PC-9 (cell line): ENCODE data around the gene ZNF586. TPM values are rescaled to one million over a fixed set of nuclear protein-coding genes. Genes with fewer than 3 reads are reported as not detected.
"Not testable (repeated sequence)": the region's sequence is repeated elsewhere in the genome, so short reads cannot be mapped to it uniquely, and the experiment has no call there.

Source experiments
- BruUV-seq: library from RNA; stranded (reverse); fragments of 400-500 nt; replicated peaks from 2 replicates; lab custom pipeline; 2021; lab: Mats Ljungman, UMichigan
- CTCF ChIA-PET: fragments of 300-600 bp; sonication (Branson Sonifier 250); formaldehyde crosslinking; loops from one replicate; lab custom pipeline; 2022; ENCODE audit warnings: antibody characterized with exemption; lab: Charles Lee
- POLR2A ChIA-PET: fragments of 300-600 bp; sonication (Branson Sonifier 250); formaldehyde crosslinking; loops from one replicate; lab custom pipeline; 2022; ENCODE audit warnings: antibody characterized with exemption; ENCODE audit not compliant: unreplicated experiment; lab: Charles Lee
- DNase-seq, 2 experiments: peaks; one replicate each; pipeline versions ENCODE4 v3.0.0 to v3.0.0-alpha.2; 2015 to 2022; ENCODE audit warnings: mixed read lengths in 1 of 2
- H2AFZ ChIP-seq: fragments of 200-600 bp; sonication (generic); 2 replicates; pipeline ENCODE4 v1.8.1; 2017; ENCODE audit warnings: antibody characterized with exemption
- H3F3A ChIP-seq: fragments of 200-600 bp; sonication (generic); 2 replicates; pipeline ENCODE4 v1.8.1; 2017; ENCODE audit warnings: antibody characterized with exemption, mild to moderate bottlenecking, low read depth; ENCODE audit not compliant: insufficient read depth
- H3K27ac ChIP-seq: fragments of 200-600 bp; sonication (generic); 2 replicates; pipeline ENCODE4 v1.6.1; 2016; ENCODE audit warnings: mixed run types
- H3K27me3 ChIP-seq: fragments of 200-600 bp; sonication (generic); 2 replicates; pipeline ENCODE4 v1.6.1; 2016; ENCODE audit warnings: low read depth, mixed run types; ENCODE audit not compliant: insufficient read depth
- H3K36me3 ChIP-seq: fragments of 200-600 bp; sonication (generic); 2 replicates; pipeline ENCODE4 v1.6.1; 2016; ENCODE audit warnings: low read depth, mixed run types
- H3K4me1 ChIP-seq: fragments of 200-600 bp; sonication (generic); replicated peaks from 2 replicates; pipeline ENCODE4 v1.6.1; 2016; ENCODE audit warnings: mixed run types; ENCODE audit not compliant: insufficient read depth
- H3K4me2 ChIP-seq: fragments of 200-600 bp; sonication (generic); 2 replicates; pipeline ENCODE4 v1.6.1; 2017; ENCODE audit warnings: mixed run types
- H3K4me3 ChIP-seq: fragments of 200-600 bp; sonication (generic); 2 replicates; pipeline ENCODE4 v1.6.1; 2016; ENCODE audit warnings: mixed run types
- H3K79me2 ChIP-seq: fragments of 200-600 bp; sonication (generic); 2 replicates; pipeline ENCODE4 v1.6.1; 2017; ENCODE audit warnings: low read depth, mixed run types
- H3K9me2 ChIP-seq: fragments of 200-600 bp; sonication (generic); 2 replicates; pipeline ENCODE4 v1.8.1; 2017; ENCODE audit warnings: mild to moderate bottlenecking; ENCODE audit not compliant: insufficient read depth
- H3K9me3 ChIP-seq: fragments of 200-600 bp; sonication (generic); 2 replicates; pipeline ENCODE4 v1.8.1; 2016; ENCODE audit warnings: low read depth; ENCODE audit not compliant: insufficient read depth
- H4K20me1 ChIP-seq: fragments of 200-600 bp; sonication (generic); 2 replicates; pipeline ENCODE4 v1.8.1; 2017; ENCODE audit not compliant: insufficient read depth
- EZH2 ChIP-seq: fragments of 200-600 bp; sonication (generic); IDR thresholded peaks from 2 replicates; pipeline ENCODE4 v1.8.0; 2017; ENCODE audit warnings: antibody characterized with exemption, low read depth
- intact Hi-C: fragments of 100-400 bp; cut with micrococcal nuclease; formaldehyde crosslinking; loops from one replicate; pipeline ENCODE4 v1.10.0; 2022; ENCODE audit not compliant: unreplicated experiment
- total RNA-seq: library from RNA; stranded (reverse); gene quantifications from 2 replicates; pipeline ENCODE4 v1.2.3, GENCODE V29; 2021
- TF ChIP-seq, protein P1 (sequence below): fragments of 200-600 bp; sonication (generic); conservative IDR thresholded peaks from 2 replicates; pipeline ENCODE4 v1.6.1; 2017; ENCODE audit warnings: mixed run types, antibody characterized with exemption, mild to moderate bottlenecking, moderate library complexity

Gene ZNF586
- total RNA-seq, 1 experiment from 2014 or later = 21.3 TPM

DNA sequence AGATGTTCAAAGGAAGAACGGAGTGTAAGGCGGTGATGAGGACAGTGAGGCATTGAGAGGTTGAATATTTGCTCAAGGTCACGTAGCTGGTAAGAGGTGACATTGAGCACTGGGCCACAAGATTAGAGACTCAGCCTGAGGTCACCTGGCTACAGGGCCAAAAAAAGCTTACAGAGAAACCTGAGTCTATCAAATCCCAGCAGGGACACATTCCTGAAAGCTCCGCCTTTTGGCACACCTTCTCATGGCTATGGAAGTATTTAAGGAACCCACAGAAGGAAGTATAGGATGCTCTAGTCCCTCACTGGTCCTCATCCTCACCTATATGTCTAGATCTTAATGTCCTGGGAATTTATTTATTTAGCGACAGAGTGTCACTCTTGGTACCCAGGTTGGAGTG is 17.4 kb downstream of the ZNF586 start:
- Histone ChIP-seq H3K9me3 (peaks cover 17% of the 10 kb centered on the region; the same call in 1 of the 2 replicates), H3K4me1 (no peaks in the 10 kb centered on the region), H2AFZ (no peak overlapping the region), H4K20me1 (no peaks in the 10 kb centered on the region), H3K79me2 (peaks cover 5% of the 10 kb centered on the region), H3K27me3 (no peaks in the 10 kb centered on the region), H3K36me3 (peaks cover 21% of the 10 kb centered on the region), H3K4me2 (no peak overlapping the region), H3K9me2 (no peaks in the 10 kb centered on the region), H3K27ac (no peak overlapping the region), H3K4me3 (no peak overlapping the region), H3F3A (no peaks in the 10 kb centered on the region)
- BruUV-seq = no TSS peak
- no peak for TF ChIP-seq EZH2
- TF ChIP-seq, protein P1, sequence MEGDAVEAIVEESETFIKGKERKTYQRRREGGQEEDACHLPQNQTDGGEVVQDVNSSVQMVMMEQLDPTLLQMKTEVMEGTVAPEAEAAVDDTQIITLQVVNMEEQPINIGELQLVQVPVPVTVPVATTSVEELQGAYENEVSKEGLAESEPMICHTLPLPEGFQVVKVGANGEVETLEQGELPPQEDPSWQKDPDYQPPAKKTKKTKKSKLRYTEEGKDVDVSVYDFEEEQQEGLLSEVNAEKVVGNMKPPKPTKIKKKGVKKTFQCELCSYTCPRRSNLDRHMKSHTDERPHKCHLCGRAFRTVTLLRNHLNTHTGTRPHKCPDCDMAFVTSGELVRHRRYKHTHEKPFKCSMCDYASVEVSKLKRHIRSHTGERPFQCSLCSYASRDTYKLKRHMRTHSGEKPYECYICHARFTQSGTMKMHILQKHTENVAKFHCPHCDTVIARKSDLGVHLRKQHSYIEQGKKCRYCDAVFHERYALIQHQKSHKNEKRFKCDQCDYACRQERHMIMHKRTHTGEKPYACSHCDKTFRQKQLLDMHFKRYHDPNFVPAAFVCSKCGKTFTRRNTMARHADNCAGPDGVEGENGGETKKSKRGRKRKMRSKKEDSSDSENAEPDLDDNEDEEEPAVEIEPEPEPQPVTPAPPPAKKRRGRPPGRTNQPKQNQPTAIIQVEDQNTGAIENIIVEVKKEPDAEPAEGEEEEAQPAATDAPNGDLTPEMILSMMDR = no peak
- DNase-seq = no peak
- ChIA-PET POLR2A (no interaction called here), CTCF (no interaction called here)
- intact Hi-C loops = no loop called here

DNA sequence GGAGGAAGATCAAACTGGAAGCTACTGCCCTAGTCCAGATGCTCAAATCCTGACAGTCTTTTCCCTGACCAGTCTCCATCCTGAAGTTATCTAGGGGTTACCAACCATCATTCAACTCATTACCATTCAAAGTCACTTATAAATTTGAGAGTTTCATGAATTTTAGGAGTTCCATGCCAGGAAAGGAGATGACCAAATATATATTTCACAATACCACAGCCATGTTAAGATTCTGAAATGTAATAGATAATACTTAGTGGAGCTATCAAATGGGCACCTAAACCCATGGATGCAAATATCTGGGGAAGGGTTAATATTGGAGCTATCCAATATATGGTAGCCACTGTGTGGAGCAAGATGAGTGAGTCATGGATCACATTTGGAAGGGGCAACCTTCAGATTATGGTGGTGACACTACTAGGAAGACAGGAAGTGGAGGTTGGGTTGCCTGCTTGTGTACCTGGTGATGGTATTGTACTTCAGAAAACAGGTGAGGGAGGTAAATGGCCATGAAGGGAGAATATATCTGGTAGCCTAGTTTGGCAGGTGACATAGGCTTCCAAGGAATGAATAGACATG is 18.7 kb downstream of the ZNF586 start:
- peaks cover 13% of the 10 kb centered on the region; the same call in 1 of the 2 replicates for H3K9me3 ChIP-seq
- peaks cover 22% of the 10 kb centered on the region for H3K36me3 ChIP-seq
- BruUV-seq = no TSS peak
- no peaks in the 10 kb centered on the region for H3K27me3 ChIP-seq
- intact Hi-C loops = no loop called here
- H4K20me1 ChIP-seq = no peaks in the 10 kb centered on the region; the same call in 1 of the 2 replicates
- CTCF ChIA-PET = no interaction called here
- no peak overlapping the region for H3K27ac ChIP-seq
- H3F3A ChIP-seq = no peaks in the 10 kb centered on the region
- no peak overlapping the region for H3K4me2 ChIP-seq
- no peaks in the 10 kb centered on the region; the same call in none of the 2 replicates for H3K79me2 ChIP-seq
- H2AFZ ChIP-seq = no peak overlapping the region
- DNase-seq = no peak
- TF ChIP-seq, protein P1 = no peak
- TF ChIP-seq EZH2 = no peak
- H3K9me2 ChIP-seq = no peaks in the 10 kb centered on the region
- no peak overlapping the region for H3K4me3 ChIP-seq
- H3K4me1 ChIP-seq = no peaks in the 10 kb centered on the region
- POLR2A ChIA-PET = no interaction called here

DNA sequence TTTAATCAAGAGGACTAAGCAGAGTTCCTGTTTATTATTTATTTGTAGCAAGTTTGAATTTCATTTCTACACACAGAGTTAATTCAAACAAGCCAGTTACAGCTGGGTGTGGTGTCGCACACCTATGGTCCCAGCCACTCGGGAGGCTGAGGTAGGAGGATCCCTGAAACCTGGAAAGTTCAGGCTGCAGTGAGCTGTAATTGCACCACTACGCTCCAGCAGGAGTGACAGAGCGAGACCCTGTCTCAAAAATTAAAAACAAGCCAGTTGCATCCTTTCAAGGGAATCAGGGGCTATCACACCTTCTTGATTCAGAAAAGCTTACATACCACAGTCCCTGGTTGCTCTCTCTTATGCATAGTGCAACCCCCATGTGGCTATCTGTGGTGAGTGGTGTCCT is 19.8 kb downstream of the ZNF586 start:
- Histone ChIP-seq H2AFZ (no peak overlapping the region), H3K27ac (no peak overlapping the region), H3K9me3 (peaks cover 12% of the 10 kb centered on the region; the same call in 1 of the 2 replicates), H3K4me2 (no peak overlapping the region), H4K20me1 (no peaks in the 10 kb centered on the region; the same call in 1 of the 2 replicates), H3F3A (no peaks in the 10 kb centered on the region), H3K79me2 (no peaks in the 10 kb centered on the region; the same call in 1 of the 2 replicates), H3K4me3 (no peak overlapping the region), H3K4me1 (no peaks in the 10 kb centered on the region), H3K36me3 (peaks cover 25% of the 10 kb centered on the region), H3K27me3 (no peaks in the 10 kb centered on the region), H3K9me2 (no peaks in the 10 kb centered on the region)
- intact Hi-C loops = no loop called here
- TF ChIP-seq EZH2 = no peak
- TF ChIP-seq, protein P1 = no peak
- ChIA-PET CTCF (no interaction called here), POLR2A (no interaction called here)
- no peak for DNase-seq
- BruUV-seq = no TSS peak

DNA sequence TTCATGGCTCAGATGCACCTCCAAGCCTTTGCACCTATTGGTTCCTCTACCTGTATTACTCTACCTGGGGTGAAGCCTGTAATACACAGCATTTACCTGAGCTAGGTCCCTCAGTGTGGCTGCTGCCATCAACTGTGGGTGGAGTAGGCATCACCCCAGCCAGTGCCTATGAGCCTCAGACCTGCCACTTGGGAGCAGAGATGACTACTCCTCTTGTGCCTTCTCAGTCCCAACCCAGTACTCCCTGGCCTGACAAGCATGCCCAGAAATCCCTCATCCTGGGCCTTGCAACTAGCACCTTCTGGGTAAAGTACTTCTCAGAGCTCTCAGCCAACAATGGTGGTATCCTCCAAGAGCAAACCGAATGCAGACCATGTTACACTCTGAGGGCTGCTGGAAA is 27.1 kb downstream of the ZNF586 start:
- H3K27me3 ChIP-seq, POLR2A ChIA-PET, intact Hi-C loops, CTCF ChIA-PET, H3K79me2 ChIP-seq, H3K9me2 ChIP-seq, H3K9me3 ChIP-seq, BruUV-seq, H4K20me1 ChIP-seq, H3K4me2 ChIP-seq, H2AFZ ChIP-seq, DNase-seq, H3K27ac ChIP-seq, H3K4me3 ChIP-seq: not testable (repeated sequence)
- Histone ChIP-seq H3K4me1 (peaks cover 14% of the 10 kb centered on the region), H3F3A (peaks cover 21% of the 10 kb centered on the region), H3K36me3 (peaks cover 23% of the 10 kb centered on the region)
